K562 (cell line): ENCODE data around the gene KCNN3.

Experiments
- BMI1 ChIP-seq: fragments of 150-350 bp; IDR thresholded peaks from 2 replicates; pipeline ENCODE4 v1.6.1; 2014; ENCODE audit warnings: low read length
- EP300 ChIP-seq: IDR thresholded peaks from 2 replicates; pipeline ENCODE4 v1.6.1; 2012; ENCODE audit warnings: low read length, improper control_type of control experiment
- ESRRA ChIP-seq: fragments of 450-650 bp; IDR thresholded peaks from 2 replicates; pipeline ENCODE4 v1.6.1; 2014; ENCODE audit warnings: low read depth, mild to moderate bottlenecking, moderate library complexity, borderline replicate concordance
- FOXM1 ChIP-seq, 2 experiments: fragments of 450-650 bp in 1 of 2; sonication (generic) in 1 of 2; formaldehyde crosslinking in 1 of 2; IDR thresholded peaks; 2 replicates each; pipeline versions ENCODE4 v1.6.1 to v1.9.0; 2017 to 2022; ENCODE audit warnings: low read depth in 2 of 2, mild to moderate bottlenecking in 2 of 2, missing genetic modification reagents in 1 of 2, moderate library complexity in 1 of 2
- MTA3 ChIP-seq: fragments of 450-650 bp; formaldehyde crosslinking; IDR thresholded peaks from 2 replicates; pipeline ENCODE4 v1.6.1; 2017; ENCODE audit warnings: mild to moderate bottlenecking, borderline replicate concordance
- MYC ChIP-seq, 2 experiments: fragments of 250-450 bp in 1 of 2; sonication (Bioruptor Pico) in 1 of 2; IDR thresholded peaks; 2 replicates each; pipeline versions ENCODE4 v1.5.1 to v1.6.1; 2012 to 2021; ENCODE audit warnings: low read depth in 2 of 2, borderline replicate concordance in 1 of 2, improper control_type of control experiment in 1 of 2, low read length in 1 of 2, mild to moderate bottlenecking in 1 of 2, moderate library complexity in 1 of 2
- POLR2A ChIP-seq: fragments of 450-650 bp; conservative IDR thresholded peaks from 2 replicates; pipeline ENCODE4 v1.6.1; 2016
- XRCC4 ChIP-seq: IDR thresholded peaks from one replicate; pipeline ENCODE4 v1.6.1; 2011; ENCODE audit not compliant: insufficient read depth, insufficient read length; ENCODE audit errors: extremely low read depth
- ZNF274 ChIP-seq: IDR thresholded peaks from 2 replicates; pipeline ENCODE4 v1.6.1; 2011; ENCODE audit warnings: low read depth, mild to moderate bottlenecking, low read length, moderate library complexity, borderline replicate concordance
- TF ChIP-seq, protein P1 (sequence below), 3 experiments: IDR thresholded peaks in 2 of 3; conservative IDR thresholded peaks in 1 of 3; 2 replicates each; pipeline ENCODE4 v1.5.1; 2011 to 2012; ENCODE audit warnings: low read length in 3 of 3, mild to moderate bottlenecking in 3 of 3, control low read depth in 2 of 3, improper control_type of control experiment in 1 of 3, inconsistent platforms in 1 of 3, low read depth in 1 of 3, mixed read lengths in 1 of 3, moderate library complexity in 1 of 3; ENCODE audit not compliant: insufficient read depth in 2 of 3

DNA sequence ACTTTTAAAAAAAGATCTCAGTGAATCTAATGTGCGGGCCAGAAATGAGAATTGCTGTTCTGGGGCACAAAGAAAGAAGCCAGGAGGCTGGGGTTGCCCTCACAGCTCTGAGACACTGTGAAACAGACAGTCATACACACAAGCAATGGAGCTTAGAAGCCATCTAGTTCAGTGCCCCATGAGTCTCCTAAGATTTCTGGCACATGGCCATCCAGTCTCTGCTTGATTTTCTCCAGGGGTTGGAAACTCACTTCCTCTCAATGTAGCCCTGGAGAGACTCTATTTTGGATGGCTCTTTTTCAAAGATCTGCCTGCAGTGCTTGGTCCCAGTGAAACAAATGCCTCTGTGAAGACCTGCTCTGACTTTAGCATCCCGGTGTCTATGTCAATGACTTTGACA is 38.6 kb downstream of the KCNN3 start:
- TF ChIP-seq MYC (IDR thresholded peaks at IDR 0.05; ENCODE audit: low read depth, low read length) (no peak), MYC (CRISPR knock-in tag; IDR thresholded peaks at IDR 0.05; ENCODE audit: borderline replicate concordance, low read depth) (no peak), EP300 (no peak), ESRRA (no peak), XRCC4 (no peak), FOXM1 (IDR thresholded peaks at IDR 0.05; ENCODE audit: low read depth) (no peak), FOXM1 (CRISPR knock-in tag; IDR thresholded peaks at IDR 0.05; ENCODE audit: low read depth) (no peak), POLR2A (no peak), MTA3 (no peak), ZNF274 (no peak), BMI1 (no peak)
- TF ChIP-seq, protein P1, sequence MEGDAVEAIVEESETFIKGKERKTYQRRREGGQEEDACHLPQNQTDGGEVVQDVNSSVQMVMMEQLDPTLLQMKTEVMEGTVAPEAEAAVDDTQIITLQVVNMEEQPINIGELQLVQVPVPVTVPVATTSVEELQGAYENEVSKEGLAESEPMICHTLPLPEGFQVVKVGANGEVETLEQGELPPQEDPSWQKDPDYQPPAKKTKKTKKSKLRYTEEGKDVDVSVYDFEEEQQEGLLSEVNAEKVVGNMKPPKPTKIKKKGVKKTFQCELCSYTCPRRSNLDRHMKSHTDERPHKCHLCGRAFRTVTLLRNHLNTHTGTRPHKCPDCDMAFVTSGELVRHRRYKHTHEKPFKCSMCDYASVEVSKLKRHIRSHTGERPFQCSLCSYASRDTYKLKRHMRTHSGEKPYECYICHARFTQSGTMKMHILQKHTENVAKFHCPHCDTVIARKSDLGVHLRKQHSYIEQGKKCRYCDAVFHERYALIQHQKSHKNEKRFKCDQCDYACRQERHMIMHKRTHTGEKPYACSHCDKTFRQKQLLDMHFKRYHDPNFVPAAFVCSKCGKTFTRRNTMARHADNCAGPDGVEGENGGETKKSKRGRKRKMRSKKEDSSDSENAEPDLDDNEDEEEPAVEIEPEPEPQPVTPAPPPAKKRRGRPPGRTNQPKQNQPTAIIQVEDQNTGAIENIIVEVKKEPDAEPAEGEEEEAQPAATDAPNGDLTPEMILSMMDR (IDR thresholded peaks at IDR 0.05 in 2 of 3, conservative IDR thresholded peaks at IDR 0.05 in 1 of 3; ENCODE audit: insufficient read depth in 2 of 3, low read depth in 1 of 3, low read length in 3 of 3) = no peak
